ENCODE measurements around the gene LCE2A.

The LCE2A gene

GRCh38 chr1:152707860-152708259 is 9.7 kb downstream of the LCE2A start, which contains the start of gene LCE4A:
Gene LCE4A (plus strand): TSS chr1:152708160. CDS start chr1:152709076, 916 bp downstream.
- TF ChIP-seq CTCF (conservative IDR thresholded peaks at IDR 0.05; ENCODE audit: control insufficient read depth, insufficient read depth, low read depth, low read length), result no peak
- DNase-seq (ENCODE audit: low read depth), result no peak
- H3K4me3 ChIP-seq (ENCODE audit: control insufficient read depth, low read depth, low read length), result no peak within 1 kb of the TSS

GRCh38 chr1:152718238-152718637 is 20.1 kb downstream of the LCE2A start:
- no peak for DNase-seq (ENCODE audit: low read depth)
- no peak overlapping the region for H3K4me3 ChIP-seq (ENCODE audit: control insufficient read depth, low read depth, low read length)
- TF ChIP-seq CTCF (conservative IDR thresholded peaks at IDR 0.05; ENCODE audit: control insufficient read depth, insufficient read depth, low read depth, low read length), result no peak

- peak; percentile 58 for DNase-seq (ENCODE audit: low read depth)
- H3K4me3 ChIP-seq (ENCODE audit: control insufficient read depth, low read depth, low read length), result no peak overlapping the region
- no peak for TF ChIP-seq CTCF (conservative IDR thresholded peaks at IDR 0.05; ENCODE audit: control insufficient read depth, insufficient read depth, low read depth, low read length)
Observed at GRCh38 chr1:152725261-152725660, 27.1 kb downstream of the LCE2A start.

GRCh38 chr1:152728986-152729385 is 30.8 kb downstream of the LCE2A start:
- no peak overlapping the region for H3K4me3 ChIP-seq (ENCODE audit: control insufficient read depth, low read depth, low read length)
- no peak for DNase-seq (ENCODE audit: low read depth)
- no peak for TF ChIP-seq CTCF (conservative IDR thresholded peaks at IDR 0.05; ENCODE audit: control insufficient read depth, insufficient read depth, low read depth, low read length)

GRCh38 chr1:152735648-152736047 is 37.5 kb downstream of the LCE2A start:
- peak; percentile 13 for TF ChIP-seq CTCF (conservative IDR thresholded peaks at IDR 0.05; ENCODE audit: control insufficient read depth, insufficient read depth, low read depth, low read length)
- no peak overlapping the region for H3K4me3 ChIP-seq (ENCODE audit: control insufficient read depth, low read depth, low read length)
- no peak for DNase-seq (ENCODE audit: low read depth)

- DNase-seq (ENCODE audit: low read depth), result no peak
- no peak for TF ChIP-seq CTCF (conservative IDR thresholded peaks at IDR 0.05; ENCODE audit: control insufficient read depth, insufficient read depth, low read depth, low read length)
- H3K4me3 ChIP-seq (ENCODE audit: control insufficient read depth, low read depth, low read length), result no peak overlapping the region
Observed at GRCh38 chr1:152737997-152738396, 39.9 kb downstream of the LCE2A start.

- no peak for TF ChIP-seq CTCF (conservative IDR thresholded peaks at IDR 0.05; ENCODE audit: control insufficient read depth, insufficient read depth, low read depth, low read length)
Observed at GRCh38 chr1:152739841-152740240, 41.7 kb downstream of the LCE2A start.

More at GRCh38 chr1:152739841-152740240, 41.7 kb downstream of the LCE2A start:
- DNase-seq (ENCODE audit: low read depth), result peak; percentile 72
- H3K4me3 ChIP-seq (ENCODE audit: control insufficient read depth, low read depth, low read length), result no peak overlapping the region

All from fibroblast of mammary gland (primary cell).